ENCODE data around the gene WDR33.
"Not testable (repeated sequence)": the region's sequence is repeated elsewhere in the genome, so short reads cannot be mapped to it uniquely, and the experiment has no call there.

WDR33 gene

DNA sequence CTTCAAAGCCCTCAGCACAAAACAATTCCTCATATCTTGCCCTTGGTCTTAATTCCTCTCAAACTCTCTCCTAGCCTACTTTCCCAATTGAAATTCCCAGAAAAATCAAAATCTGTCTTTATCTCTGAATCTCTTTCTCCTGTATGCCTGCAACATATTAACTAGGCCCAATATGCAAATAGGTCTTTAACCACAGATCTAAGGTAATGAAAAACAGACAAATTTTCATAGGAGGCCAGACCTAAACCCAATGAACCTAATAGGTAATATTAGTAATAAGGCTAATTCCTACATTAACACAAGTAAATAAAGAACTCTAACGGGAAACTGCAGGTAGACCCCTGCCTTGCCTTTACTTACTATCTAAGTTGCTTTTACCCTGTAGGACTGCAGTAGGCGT lies 41.4 kb downstream of the WDR33 start:
- in situ Hi-C loops (cut with MboI; ENCODE audit: low sequenced_read_pairs) = no loop called here

DNA sequence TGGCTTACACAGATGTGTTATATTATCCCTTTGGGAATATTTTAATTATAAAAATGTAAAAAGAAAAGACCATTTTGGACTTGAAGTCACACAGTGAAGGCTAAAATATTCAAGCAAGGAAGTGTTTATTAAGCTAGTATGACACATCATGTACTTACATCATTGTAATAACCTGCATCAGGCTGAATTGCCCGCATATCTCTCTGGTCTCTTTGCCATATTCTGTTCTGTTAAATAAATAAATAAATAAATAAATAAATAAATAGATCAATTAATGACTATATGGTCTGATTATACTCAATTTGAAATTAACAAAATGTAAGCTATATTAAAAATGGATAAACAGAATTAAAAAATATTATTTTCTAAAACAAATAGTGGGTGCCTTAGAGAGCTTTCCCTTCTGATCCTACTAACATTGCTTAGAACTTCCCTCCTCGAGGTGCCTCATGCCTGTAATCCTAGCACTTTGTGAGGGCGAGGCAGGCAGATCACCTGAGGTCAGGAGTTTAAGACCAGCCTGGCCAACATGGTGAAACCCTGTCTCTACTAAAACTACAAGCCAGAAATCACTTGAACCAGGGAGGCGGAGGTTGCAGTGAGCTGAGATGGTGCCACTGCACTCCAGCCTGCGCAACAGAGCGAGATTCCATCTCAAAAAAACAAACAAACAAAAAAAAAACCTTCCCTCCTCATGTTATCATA lies 42.0 kb downstream of the WDR33 start:
- in situ Hi-C loops (cut with MboI; ENCODE audit: low sequenced_read_pairs) = no loop called here

DNA sequence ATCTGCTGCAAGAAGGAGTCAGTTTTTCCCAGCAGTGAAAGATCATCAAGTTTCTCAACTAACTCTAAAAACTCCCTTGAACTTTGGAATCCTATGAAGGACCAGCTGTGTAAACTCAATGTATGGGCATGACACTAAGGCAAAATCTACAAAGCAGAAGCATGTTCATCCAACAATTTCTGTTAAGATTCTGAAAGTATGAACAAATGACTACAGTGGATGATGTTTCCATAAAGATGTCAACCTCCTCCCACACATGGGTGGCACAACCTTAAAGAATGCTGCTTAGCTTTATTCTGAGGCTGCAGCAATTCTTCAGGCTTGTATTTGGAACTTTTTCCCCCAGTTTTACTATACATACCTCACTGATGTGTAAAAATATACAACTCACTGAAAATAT lies 47.2 kb downstream of the WDR33 start:
- in situ Hi-C loops (cut with MboI; ENCODE audit: low sequenced_read_pairs) = no loop called here

DNA sequence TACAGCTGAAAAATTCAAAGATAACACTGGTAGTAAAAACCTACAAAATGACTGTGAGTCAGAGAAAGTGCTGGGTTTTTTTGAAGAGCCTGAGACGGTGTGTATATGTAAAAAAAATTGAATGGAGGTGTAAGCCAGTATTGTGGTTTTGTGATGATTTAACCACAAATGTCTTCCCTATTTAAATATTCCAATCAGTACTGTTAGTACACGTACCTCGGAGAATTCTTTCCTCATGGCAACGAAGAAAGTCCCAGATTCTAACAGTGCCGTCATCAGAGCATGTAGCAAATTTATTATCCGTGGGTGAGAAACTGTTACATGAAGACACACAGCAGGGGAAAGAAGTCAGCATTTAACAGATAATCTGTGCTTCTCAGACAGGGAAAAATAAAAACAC lies 48.1 kb downstream of the WDR33 start:
- in situ Hi-C loops (cut with MboI; ENCODE audit: low sequenced_read_pairs) = no loop called here

DNA sequence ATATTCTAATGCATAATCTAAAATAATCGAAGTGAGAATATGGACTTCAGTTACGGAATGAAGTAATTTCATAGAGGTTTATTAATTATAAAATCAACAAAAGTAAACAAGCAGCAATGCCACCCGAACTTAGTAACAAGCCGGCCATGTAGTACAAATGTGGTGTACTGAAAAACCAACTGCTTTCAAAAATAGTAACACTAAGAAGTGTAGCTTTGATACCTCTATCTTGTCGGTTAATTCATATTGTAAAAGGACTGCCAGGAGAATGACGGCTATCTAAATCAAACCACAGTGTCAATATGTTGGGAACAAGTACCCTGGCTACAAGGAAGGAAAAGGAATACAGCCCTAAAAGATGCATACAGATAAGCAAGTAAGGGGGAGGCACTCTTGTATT lies 48.5 kb downstream of the WDR33 start:
- in situ Hi-C loops (cut with MboI; ENCODE audit: low sequenced_read_pairs) = no loop called here

DNA sequence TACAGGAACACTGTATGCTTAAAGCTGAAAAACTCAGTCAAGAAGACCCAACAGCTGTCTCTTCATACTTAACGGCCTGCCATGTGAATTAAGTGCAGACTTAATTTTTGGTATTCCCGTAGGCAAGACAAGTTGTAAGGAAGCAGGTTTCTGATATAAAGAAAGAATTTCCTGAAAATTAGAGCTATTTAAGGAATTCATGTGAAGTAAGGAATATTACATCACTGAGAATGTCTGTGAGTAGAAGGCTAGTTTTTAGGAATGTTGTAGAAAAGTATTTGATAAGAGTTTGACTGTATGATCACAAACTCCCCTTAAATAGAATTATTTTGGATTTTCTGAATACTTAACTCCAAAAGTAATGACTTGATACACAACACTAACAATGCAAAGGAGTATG lies 51.0 kb downstream of the WDR33 start:
- in situ Hi-C loops (cut with MboI; ENCODE audit: low sequenced_read_pairs) = no loop called here

DNA sequence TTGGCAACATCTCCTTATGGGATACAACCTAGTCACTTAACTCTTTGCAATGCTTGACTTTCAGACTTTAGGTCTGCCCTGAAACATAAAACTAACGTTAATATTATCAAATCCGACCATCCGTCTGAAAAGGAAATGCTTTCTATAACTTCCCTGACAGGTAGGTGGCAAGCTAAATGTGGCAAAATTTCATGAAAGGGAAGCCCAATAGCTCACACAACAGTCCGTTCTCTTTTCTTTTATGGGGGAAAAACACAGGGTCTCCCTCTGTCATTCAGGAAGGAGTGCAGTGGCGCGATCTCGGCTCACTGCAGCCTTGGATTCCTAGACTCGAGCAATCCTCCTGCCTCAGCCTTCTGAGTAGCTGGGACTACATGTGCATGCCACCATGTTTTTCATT lies 56.8 kb downstream of the WDR33 start:
- in situ Hi-C loops (cut with MboI; ENCODE audit: low sequenced_read_pairs) = no loop called here

DNA sequence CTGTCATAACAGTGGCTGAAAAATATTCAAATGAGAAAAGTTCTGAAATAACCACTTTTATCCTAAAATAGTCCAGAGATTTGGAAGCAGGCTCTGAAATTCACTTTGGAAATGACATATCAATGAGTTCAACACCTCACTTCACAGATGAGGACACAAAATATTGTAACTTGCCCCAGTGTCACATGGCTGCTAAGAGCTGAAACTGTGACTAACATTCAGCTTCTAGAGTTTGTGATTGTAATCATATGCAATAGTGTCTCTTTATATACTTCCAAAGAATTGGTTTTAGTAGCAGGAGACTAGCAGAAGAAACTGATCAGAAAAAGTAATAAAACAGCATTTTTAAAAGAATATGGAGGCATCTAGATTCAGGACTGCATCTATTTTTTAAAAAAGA lies 57.6 kb downstream of the WDR33 start:
- in situ Hi-C loops (cut with MboI; ENCODE audit: low sequenced_read_pairs) = no loop called here

DNA sequence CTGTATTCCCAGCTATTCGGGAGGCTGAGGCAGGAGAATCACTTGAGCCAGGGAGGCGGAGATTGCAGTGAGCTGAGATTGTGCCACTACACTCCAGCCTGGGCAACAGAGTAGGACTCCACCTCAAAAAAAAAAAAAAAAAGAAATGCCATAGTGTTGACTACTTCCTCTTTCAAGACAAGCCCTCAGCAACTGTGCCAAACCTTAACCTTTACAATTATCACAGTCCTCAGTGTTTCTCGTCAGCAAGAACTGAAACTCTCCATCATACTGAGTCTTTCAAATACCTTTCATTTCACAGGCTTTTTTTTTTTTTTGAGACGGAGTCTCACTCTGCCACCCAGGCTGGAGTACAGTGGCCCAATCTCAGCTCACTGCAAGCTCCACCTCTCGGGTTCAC lies 61.4 kb downstream of the WDR33 start:
- in situ Hi-C loops (cut with MboI; ENCODE audit: low sequenced_read_pairs) = not testable (repeated sequence)

DNA sequence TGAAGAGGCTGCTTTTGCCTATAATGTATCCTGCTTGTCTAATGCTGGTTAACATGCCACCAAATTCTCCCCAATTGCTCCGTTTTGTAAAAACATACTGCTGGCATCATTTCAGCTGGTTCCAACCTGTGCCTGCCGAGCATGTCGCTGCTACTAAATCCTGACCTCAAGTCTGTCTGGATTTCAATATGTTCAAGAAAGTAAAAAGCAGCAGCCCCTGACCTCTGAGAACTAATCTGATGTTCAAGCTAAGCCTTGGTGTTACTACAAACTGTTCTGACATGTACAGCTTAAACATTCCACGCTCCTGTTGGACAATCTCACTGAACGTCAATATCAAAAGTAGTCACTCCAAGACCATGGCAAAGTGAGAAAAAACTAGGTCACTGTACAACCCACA lies 63.4 kb downstream of the WDR33 start:
- in situ Hi-C loops (cut with MboI; ENCODE audit: low sequenced_read_pairs) = no loop called here

DNA sequence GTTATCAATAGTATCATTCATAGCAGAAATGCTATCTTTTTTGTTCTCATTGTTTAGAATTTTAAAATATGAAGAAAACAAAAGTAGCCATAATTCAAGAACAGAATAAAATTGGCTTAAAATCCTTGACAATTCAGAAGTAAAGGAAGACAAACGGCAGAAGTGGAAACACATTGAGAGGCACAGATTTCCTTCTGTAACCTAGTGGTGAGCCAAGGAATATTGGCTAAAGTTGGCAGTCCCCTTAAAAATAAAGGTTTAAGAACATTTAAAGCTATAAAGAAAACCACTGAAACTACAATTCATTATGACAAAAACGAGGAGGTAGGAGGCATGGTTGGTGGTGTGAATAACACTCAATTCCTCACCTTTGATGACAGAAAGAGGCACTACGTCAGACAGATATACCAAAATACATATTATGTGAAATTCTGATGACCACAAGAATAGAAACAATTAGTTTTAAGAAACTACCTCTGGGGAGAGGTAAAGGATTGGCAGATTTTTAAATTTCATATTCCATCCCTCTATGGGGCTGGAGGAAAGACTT lies 67.4 kb downstream of the WDR33 start:
- in situ Hi-C loops (cut with MboI; ENCODE audit: low sequenced_read_pairs) = no loop called here

DNA sequence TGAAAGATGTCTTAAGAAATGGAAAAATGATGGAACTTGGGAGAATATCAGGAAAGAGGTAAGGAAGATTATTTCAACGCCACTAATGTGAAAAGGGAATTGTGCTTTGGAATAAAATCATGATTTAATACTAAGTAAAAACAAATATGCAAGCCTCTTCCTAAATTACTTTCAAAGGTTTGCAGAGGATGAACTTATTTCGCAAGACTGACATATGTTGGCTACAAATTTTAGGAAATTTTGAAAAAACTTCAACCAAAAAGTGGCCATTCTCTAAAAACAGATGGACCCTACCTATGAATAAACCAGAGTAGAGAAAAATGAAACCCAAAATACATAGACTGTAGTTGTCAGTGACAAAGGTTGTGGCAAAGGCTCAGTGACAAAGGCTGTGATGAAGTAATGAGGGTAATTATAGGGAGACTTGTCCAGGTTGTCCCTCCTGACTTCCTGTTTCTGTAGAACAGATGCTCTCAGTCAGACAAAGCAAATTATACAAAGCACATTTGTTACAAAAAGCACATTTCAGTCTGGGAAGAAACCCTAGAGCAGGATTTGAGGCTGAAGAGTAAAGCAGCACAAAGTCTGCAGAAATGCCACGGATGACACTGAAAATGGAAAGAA lies 70.2 kb downstream of the WDR33 start:
- in situ Hi-C loops (cut with MboI; ENCODE audit: low sequenced_read_pairs) = no loop called here

DNA sequence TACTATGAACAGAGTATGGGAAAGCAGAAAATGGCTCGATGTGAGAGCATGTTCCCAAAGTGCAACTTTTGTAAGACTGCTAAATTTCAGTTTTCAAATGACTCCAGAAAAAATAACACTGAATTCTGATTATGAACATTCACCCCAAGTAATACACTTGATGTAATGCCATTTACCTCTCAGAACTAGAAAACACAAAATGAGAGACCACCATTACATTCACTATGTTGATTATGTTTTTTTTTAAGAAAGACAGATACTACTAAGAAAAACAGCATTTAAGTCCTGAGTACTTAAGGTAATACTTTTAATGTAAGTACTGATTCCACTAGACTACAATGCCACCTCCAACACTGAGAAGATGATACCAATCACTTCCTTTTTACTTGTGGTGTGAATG lies 71.2 kb downstream of the WDR33 start:
- in situ Hi-C loops (cut with MboI; ENCODE audit: low sequenced_read_pairs) = no loop called here

DNA sequence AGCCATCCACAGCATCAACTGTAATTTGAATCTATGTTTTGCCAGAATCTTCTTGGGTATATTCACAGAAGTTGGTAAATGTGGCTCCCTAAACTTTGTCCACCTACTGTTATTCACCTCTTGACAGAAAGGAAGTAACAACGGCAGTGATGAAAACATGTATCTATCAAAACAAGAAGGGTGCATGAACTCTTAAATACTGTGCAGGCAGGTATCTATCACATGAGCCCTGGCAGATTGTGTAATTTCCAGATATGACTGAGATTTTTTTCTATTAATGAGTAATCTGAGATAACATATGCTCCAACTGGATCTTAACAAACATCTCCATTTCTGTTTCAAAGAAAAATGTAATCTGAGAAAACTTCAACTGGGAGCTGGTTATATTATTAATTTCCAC lies 73.1 kb downstream of the WDR33 start:
- in situ Hi-C loops (cut with MboI; ENCODE audit: low sequenced_read_pairs) = no loop called here

DNA sequence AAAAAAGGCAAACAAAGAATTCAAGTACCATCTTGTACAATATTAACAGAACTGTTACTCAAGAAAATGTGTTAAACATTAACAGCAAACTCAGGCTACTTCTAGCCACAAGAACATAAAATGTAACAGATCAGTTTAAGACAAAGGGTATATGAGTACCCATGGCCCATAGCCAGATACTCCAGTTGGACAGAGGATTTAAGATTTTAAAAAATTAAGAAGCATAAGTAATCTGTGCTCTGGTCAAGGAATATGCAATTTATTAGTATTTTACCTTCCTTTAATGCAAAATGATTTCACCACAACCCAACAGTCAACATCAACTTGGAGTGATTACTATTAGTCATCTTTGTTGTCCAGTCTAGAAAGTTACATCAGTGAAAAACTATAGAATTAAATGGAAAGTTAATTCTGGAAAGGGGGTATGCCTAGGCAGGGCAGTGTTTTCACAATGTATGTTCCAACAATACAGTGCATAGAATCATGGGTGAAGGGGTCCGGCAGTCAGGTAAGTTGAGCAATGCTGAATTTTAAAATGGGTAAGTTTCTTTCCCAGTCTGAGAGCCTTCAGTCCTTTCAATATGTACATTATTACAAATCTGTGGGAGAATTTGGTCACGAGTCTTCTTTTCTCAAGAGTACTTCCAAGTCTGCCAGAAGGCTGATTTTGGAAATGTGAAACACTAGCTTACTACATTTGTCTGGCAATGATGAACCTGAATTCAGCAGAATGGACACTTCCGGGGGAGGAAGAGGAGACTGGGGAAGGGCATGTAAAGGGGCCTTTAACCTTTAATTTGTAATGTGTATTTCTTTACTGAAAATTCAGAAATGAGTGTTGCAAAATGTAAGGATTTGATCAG lies 75.2 kb downstream of the WDR33 start:
- in situ Hi-C loops (cut with MboI; ENCODE audit: low sequenced_read_pairs) = no loop called here

DNA sequence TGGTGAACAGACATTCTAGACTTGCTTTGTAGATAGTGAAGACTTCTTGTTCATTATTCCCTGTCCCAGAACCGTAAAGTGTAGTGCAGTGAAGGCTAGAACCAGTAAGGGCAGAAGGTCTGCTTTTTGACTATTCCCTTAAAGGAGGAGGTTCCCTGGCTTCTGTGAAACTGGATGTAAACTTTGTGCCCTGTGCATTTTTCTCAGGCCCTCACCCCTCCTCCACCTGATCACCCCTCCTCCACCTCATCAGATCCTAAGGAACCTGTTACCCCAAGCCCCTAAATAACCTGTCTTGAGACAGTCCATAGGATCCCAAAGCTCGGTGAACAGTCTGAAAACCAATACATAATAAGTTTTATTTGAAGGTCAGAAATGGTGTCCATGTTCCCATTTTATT lies 75.9 kb downstream of the WDR33 start:
- in situ Hi-C loops (cut with MboI; ENCODE audit: low sequenced_read_pairs) = no loop called here

DNA sequence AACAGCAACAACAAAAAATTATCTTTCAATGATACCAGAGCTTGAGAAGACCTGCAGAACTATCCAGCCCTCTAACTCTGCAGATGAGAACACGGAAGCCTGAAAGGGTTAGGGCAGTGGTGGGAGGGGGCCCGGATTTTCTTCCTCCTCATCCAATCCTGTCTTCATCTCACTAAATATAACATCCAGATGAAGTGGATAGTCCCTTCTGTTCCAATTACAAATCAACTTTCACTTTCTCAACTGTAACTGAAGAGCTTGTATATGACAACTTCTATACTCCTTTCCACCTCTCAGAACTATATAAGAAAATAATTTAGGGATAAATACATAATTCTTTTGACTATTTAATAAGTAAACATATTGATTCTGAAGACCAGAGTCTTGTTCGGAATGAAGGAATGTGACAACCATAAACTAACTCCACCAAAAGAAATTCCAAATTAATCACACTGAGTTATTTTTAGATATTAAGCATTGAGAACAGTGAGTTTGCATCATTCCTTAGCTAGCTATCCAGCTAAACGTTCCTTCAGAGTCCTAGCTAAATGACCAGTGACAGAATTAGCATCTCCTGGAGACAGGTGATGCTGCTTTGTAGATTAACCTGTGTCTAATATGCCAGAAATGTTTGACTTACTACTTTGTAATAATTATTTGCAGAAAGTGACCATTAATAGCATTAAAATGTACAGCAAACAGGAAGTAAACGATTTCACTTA lies 77.0 kb downstream of the WDR33 start:
- in situ Hi-C loops (cut with MboI; ENCODE audit: low sequenced_read_pairs) = no loop called here

DNA sequence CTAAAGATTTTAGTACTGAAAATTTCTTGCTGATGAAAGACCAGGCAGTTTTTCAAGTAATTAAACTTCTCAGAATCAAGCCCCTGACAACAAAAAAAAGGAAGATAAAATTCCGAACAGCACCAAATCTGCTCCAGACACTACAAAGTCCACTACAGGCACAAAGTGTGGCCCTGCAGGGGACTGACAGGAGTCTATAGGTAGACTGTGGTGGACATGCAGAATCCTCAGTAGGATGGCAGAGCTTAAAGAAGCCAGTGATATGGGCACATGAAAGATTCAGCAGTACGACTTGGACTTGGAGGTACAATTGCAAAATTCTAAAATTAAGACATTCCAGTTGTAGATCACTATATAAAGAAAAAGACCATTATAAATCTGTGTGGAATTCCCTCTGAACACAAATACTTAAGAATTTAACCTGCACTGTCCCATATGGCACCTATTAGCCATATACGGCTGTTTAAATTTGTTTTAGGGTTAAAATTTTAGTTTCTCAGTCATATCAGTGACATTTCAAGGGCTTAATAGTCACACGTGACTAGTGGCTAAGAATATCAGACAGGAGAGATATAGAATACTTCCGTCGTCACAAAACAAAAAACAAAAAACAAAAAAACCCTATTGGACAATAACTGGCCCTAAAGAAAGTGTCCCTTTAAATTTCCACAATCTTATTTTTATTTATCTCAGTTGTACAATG lies 77.7 kb downstream of the WDR33 start:
- in situ Hi-C loops (cut with MboI; ENCODE audit: low sequenced_read_pairs) = no loop called here

DNA sequence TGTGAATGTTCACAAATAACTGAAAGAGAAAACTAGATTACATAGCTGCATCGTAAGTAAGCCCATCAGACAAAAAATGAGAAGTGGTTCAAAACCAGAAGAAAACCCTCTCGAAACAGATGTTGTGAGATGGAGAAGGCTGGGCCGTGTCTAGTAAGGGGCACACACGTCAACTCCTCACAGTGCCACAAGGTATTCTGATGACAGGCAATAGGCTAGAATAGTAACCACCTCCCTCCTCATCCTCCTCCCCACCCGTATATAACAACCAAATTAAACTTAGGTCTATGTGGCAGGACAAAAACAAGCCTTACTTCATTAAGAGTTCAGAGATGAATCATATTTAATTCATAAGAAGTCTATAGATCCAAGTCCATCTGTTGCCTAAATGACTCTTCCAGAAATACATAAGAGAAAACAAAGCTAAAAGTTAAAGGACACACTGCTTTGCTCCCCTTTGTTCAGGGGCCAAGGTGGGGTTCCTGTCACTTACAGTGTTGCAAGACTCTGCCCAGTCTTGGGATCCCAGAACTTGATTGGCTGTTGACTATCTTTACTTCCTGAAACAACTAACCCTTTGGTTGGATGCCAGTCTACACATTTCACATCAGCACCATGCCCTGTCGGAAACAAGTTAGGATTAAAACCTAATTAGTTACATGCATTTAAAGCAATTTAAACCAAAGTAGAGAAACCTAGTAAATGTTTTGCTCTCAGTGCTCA lies 84.7 kb downstream of the WDR33 start:
- in situ Hi-C loops (cut with MboI; ENCODE audit: low sequenced_read_pairs) = no loop called here

DNA sequence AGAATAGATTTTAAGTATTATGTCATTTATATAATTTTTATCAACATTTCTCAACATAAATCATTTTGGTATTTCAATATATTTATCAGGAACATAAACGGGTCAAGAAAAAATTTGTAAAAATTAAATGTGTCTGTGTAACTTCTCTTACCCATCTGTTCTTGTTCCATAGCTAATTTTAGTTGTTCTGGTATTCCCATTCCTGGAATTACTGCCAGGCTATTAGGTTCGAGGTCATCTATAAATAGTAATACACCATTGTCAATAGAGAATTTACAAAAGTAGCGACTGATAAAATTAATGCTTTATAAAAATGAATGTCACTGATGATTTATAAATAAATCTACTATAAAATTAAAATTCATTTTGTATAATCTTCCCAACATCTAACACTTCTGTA lies 88.2 kb downstream of the WDR33 start:
- in situ Hi-C loops (cut with MboI; ENCODE audit: low sequenced_read_pairs) = no loop called here

Data from HL-60/S4 treated with phorbol 12-myristate 13-acetate at 8.2 ng/mL for 4 days and 3 days (cell line).